HG03139 (cell line): ENCODE data around the gene PBXIP1.

Experiments used
- ATAC-seq: cut with Tn5 transposase; IDR thresholded peaks from one replicate; pipeline ENCODE4 v1.9.1; 2021; ENCODE audit not compliant: unreplicated experiment

Gene PBXIP1

GRCh38 chr1:154958681-154959425 is 3.0 kb upstream of the PBXIP1 start:
- no peak for ATAC-seq

GRCh38 chr1:154958036-154958435 is 2.1 kb upstream of the PBXIP1 start:
- ATAC-seq: no peak

- no peak for ATAC-seq
These were observed 1.3 kb upstream of the PBXIP1 start for GRCh38 chr1:154957091-154957657.

- no peak for ATAC-seq
These were observed 644 bp upstream of the PBXIP1 start for GRCh38 chr1:154956544-154956941.

- no peak for ATAC-seq
These were observed 721 bp downstream of the PBXIP1 start for GRCh38 chr1:154955039-154955717.

- ATAC-seq: no peak
These were observed 1.4 kb downstream of the PBXIP1 start for GRCh38 chr1:154954541-154954940.

GRCh38 chr1:154953611-154954038 is 2.3 kb downstream of the PBXIP1 start:
- ATAC-seq: no peak

- no peak for ATAC-seq
These were observed 3.2 kb downstream of the PBXIP1 start for GRCh38 chr1:154952664-154953063.

- no peak for ATAC-seq
These were observed 3.8 kb downstream of the PBXIP1 start for GRCh38 chr1:154951901-154952657.

GRCh38 chr1:154948079-154948478 is 7.8 kb downstream of the PBXIP1 start:
- ATAC-seq: no peak

- ATAC-seq: no peak
These were observed 9.7 kb downstream of the PBXIP1 start for GRCh38 chr1:154945962-154946850.

GRCh38 chr1:154945160-154945961 is 10.5 kb downstream of the PBXIP1 start:
- ATAC-seq: no peak

- ATAC-seq: no peak
These were observed 11.3 kb downstream of the PBXIP1 start for GRCh38 chr1:154944401-154945159.

GRCh38 chr1:154943649-154944400 is 12.1 kb downstream of the PBXIP1 start:
- ATAC-seq: no peak

- no peak for ATAC-seq
These were observed 14.4 kb downstream of the PBXIP1 start for GRCh38 chr1:154941333-154942013.

GRCh38 chr1:154940651-154941194 is 15.2 kb downstream of the PBXIP1 start:
- ATAC-seq: no peak

- no peak for ATAC-seq
These were observed 15.7 kb downstream of the PBXIP1 start for GRCh38 chr1:154940213-154940560.
